ENCODE data around the gene SLCO1B1.

The SLCO1B1 gene

DNA sequence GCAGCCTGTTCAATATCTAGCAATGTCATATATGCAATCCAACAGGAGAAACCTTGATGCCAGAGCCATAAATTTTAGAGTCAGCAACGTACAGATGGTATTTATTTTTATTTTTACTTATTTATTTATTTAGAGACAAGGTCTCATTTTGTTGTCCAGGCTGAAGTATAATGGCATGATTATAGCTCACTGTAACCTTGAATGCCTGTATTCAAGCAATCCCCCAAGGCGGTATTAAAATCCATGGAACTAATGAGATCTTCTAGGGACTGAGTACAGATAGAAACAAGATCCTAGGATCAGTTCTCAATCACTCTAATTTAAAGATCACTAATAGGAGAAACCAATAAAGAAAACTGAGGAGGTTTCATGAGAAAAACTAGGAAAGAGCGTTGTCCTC lies 89.3 kb downstream of the SLCO1B1 start:
- DNase-seq (ENCODE audit: low spot score): no peak

GRCh38 chr12:21221072-21221471 lies 90.1 kb downstream of the SLCO1B1 start:
- no peak for DNase-seq (ENCODE audit: low spot score)

- DNase-seq (ENCODE audit: low spot score): no peak
These were observed 90.8 kb downstream of the SLCO1B1 start for GRCh38 chr12:21221778-21222177.

- no peak for DNase-seq (ENCODE audit: low spot score)
These were observed 92.9 kb downstream of the SLCO1B1 start for GRCh38 chr12:21223930-21224329.

GRCh38 chr12:21234395-21234794 lies 103.4 kb downstream of the SLCO1B1 start:
- DNase-seq (ENCODE audit: low spot score): no peak

GRCh38 chr12:21239866-21240265 lies 108.9 kb downstream of the SLCO1B1 start:
- DNase-seq (ENCODE audit: low spot score): no peak

DNA sequence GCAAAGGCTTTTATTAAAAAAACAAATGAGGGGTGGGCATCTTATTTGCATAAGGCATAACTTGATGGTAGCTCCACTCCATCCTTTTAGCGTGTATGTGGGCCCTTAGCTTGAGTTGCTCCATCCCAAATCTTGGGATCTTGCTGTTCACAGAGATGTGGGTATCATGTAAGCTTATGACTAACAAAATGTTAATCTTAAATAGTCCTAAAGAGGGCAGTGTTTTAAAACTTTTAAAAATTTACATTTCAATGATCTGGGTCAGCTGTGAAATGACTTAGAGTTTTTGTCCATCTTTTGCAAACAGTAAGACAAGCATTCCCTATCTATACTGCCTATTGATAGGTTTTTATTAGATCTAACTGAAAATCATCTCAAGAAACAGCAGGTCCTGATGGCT lies 117.7 kb downstream of the SLCO1B1 start:
- peak; percentile 9 for DNase-seq (ENCODE audit: low spot score)

- no peak for DNase-seq (ENCODE audit: low spot score)
These were observed 121.1 kb downstream of the SLCO1B1 start for GRCh38 chr12:21252070-21252469.

- DNase-seq (ENCODE audit: low spot score): no peak
These were observed 126.2 kb downstream of the SLCO1B1 start for GRCh38 chr12:21257172-21257571.

GRCh38 chr12:21264232-21264631 lies 133.2 kb downstream of the SLCO1B1 start:
- no peak for DNase-seq (ENCODE audit: low spot score)

GRCh38 chr12:21265932-21266331 lies 134.9 kb downstream of the SLCO1B1 start:
- DNase-seq (ENCODE audit: low spot score): no peak

GRCh38 chr12:21276826-21277225 lies 145.8 kb downstream of the SLCO1B1 start:
- DNase-seq (ENCODE audit: low spot score): no peak
